T-helper 2 cell treated with Interferon-gamma antibody and Interleukin-4, amounts not matched to agents 100 ng/mL and 5 ng/mL, for 36 hours (primary cell): ENCODE measurements around the gene PAX1. TPM values are rescaled to one million over a fixed set of nuclear protein-coding genes. Genes with fewer than 3 reads are reported as not detected.

Experiments used
- intact Hi-C: fragments of 100-400 bp; cut with micrococcal nuclease; formaldehyde crosslinking; loops from one replicate; pipeline ENCODE4 v1.15.1; 2023
- total RNA-seq: library from RNA; stranded (reverse); gene quantifications from 2 replicates; pipeline ENCODE4 v1.2.3, GENCODE V29; 2022

The PAX1 gene
- total RNA-seq, 1 donor from 2014 or later: not detected

DNA sequence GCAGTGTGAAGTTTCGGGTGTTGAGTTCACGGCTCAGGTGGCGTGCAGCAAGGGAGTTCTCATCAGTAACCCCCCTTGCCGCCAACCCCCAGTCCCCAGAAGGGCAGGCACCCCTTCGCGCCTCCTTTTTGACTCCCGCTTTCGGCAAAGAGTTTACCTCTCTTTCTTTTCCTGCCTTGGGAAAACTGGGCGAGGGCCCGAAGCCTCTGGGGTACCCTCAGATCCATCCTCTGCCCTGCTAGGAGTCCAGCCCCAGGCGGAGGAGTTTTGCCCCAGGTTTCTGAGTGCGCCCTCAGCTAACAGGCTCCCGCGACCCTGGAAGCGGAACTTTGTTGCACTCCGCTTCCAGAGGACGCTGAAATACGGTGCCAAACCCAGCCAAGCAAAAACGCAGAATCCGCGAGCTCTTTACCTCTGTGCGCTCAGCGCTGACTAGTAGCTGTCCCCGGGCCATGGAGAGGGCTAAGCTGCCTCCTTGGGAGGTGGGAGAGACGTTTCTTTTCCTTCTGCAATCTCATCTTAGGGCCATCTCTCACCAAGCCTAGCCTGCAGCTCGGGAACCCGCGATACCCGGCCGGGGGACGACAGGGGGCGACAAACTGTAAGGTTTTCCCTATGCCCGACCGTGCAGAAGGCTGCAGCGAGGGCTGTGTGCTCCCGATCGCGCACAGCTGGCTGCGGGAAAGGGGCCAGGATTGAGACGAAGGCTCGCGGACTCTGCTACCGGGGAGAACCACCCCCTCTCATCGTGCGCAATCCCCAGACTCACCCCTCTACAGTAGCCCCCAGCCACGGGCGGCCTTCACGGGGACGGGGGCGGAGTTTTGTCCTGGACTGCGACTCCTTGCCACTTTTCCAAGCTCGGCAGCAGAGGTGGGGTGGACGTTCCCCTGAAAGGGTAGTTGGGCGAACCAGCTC lies 2.7 kb upstream of the PAX1 start:
- intact Hi-C loops: loop anchor here (2.0 to 5.0 kb wide), 4 partner anchors 190 to 1336 kb away; partner anchors contain the start of genes FOXA2 and INSM1

DNA sequence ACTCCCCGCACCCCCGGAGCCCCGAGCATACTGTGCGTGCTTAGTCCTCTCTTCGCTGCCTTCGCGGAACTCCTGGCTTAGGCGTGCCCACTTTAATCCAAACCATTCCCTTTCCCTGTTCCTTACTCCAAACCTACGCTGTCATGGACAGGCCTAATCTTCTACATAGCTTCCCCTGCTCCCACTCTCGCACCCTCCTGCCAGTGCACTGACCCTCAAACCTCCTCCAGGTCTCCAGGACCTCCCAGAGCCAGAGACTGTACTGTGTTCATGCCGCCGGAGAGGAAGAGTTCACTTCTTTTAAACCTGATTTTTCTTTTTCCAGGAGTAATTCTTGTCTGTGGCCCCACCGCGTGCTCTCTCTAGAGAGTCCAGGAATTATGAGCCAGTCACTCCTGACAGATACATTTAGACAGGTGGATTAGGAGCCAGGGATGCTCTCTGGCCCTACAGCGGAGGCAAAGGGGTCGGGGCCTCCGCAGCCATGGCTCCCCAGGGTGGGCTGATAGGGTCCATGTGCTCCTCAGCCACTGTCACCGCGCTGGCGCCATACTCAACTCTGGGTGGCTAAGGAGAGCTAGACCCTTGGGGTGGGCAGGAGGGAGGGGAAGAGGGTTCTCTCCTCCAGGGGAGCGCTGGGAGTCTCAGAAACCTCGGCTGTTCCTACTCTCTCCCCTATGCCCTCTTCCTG lies 1.6 kb upstream of the PAX1 start:
- intact Hi-C loops: loop anchor here (2.0 to 5.0 kb wide), 4 partner anchors 191 to 1337 kb away; partner anchors contain the start of genes FOXA2 and INSM1

DNA sequence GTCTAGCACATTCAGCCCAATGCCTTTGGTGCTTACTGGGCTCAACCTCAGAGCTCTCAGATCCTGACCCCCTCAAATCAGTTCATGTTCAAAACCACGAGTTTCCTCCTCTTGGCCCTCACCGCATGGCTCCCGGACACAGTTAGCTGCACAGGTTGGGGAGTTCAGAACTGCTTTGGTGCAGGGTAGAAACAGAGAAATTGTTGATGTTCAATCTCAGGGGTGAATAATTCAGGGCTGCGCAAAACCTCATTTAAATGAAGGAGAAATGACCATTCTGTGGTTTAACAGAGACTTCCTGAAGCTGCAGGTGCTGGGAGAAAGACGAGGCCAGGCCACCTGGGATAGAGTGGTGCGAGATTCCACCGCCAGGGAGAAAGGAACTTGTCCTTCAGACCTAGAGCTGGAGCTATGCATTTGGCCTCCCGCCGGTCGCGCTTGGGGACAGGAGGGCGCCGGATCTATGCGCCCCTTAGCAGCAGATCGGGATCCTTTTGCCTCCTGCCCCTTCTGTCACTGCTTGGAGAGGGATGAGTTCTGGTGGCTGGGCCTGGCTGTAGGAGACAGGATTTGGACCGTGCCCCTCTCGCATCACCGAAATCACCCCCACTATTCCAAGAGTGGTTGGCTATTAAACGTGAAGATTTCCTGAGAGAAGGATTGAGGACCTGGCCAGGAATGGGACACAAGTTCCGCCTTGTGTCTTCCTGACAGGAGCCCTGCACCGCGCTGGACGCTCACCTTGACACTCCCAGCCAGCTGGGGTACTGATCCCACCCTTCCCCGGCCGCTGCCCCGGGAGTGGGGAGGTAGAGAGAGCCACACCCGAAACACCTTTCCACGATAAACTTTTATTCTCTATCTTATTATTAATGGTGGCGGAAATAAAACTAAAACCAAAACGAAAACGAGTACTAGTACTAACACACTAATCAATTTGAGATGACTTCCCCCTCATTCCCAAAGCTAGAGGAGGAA lies 767 bp upstream of the PAX1 start:
- intact Hi-C loops: loop anchor here (5.0 kb wide), 3 partner anchors 353 to 1337 kb away; partner anchors contain the start of genes FOXA2 and INSM1

DNA sequence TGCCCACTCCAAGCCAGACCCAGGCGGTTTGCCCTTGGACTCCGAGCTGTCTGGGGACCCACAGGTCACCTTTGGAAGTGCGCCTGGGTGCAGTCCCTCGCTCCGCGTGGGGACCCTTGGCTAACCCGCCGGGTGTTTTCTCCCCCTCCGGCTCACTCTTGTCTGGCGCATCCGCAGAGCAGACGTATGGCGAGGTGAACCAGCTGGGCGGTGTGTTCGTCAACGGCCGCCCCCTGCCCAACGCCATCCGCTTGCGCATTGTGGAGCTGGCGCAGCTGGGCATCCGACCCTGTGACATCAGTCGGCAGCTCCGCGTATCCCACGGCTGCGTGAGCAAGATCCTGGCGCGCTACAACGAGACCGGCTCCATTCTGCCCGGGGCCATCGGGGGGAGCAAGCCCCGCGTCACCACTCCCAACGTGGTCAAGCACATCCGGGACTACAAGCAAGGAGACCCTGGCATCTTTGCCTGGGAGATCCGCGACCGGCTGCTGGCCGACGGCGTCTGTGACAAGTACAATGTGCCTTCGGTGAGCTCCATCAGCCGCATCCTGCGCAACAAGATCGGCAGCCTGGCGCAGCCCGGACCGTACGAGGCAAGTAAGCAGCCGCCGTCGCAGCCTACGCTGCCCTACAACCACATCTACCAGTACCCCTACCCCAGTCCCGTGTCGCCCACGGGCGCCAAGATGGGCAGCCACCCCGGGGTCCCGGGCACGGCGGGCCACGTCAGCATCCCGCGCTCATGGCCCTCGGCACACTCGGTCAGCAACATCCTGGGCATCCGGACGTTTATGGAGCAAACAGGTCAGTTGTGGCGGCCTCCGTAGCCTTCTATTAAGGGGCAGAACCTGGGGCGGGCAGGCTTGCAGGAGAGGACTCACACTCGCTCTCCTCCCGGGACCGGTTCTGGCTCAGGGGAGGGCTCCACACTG lies 1.1 kb downstream of the PAX1 start:
- intact Hi-C loops: no loop called here

DNA sequence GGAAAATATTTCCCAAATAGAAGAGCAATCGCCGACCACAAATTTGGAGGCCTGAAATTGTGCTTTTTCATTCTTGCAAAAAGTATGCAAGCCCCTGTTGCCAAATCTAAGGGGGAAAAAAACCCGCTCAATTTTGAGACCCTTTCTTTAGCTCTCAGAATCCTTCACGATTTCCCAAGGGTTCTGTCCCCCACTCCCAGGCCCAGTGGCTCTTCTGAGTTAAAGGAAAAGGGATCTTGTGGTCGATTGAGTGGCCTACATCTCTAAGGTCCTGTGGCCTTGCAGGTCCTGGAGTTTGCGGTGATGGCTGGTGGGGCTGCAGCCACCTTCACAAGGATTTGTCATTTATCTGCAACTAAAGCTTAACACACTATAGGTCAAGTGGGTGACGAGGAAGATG lies 1.8 kb downstream of the PAX1 start:
- intact Hi-C loops: no loop called here

DNA sequence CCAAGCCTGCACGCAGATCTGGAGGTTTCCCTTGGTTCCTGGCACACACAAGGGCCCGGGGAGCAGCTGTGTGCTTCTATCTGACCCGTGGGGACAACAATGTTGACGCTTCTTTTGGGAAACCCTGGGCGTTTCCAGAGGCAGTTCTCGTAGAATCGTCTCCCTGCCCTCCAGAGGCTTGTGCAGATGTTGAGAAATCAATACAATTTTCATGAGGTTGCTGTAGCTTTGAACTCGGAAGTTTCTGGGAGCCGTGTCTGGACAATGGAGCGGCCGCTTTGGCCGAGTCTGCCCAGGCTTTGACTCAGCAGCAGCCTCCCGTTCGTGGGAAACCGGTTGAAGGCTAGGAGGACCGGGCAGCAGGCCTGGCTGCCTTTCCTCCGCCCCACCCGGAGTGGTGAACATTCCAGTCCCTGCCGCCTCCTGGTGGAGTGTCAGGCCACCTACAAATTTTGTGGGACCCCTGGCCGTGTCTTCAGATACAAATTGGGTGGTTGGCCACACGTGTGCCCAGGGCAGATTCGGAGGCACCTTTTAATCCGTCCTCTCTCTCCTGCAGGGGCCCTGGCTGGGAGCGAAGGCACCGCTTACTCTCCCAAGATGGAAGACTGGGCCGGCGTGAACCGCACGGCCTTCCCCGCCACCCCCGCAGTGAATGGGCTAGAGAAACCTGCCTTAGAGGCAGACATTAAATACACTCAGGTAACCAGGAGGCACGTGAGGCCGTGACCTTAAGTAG lies 2.7 kb downstream of the PAX1 start:
- intact Hi-C loops: no loop called here

DNA sequence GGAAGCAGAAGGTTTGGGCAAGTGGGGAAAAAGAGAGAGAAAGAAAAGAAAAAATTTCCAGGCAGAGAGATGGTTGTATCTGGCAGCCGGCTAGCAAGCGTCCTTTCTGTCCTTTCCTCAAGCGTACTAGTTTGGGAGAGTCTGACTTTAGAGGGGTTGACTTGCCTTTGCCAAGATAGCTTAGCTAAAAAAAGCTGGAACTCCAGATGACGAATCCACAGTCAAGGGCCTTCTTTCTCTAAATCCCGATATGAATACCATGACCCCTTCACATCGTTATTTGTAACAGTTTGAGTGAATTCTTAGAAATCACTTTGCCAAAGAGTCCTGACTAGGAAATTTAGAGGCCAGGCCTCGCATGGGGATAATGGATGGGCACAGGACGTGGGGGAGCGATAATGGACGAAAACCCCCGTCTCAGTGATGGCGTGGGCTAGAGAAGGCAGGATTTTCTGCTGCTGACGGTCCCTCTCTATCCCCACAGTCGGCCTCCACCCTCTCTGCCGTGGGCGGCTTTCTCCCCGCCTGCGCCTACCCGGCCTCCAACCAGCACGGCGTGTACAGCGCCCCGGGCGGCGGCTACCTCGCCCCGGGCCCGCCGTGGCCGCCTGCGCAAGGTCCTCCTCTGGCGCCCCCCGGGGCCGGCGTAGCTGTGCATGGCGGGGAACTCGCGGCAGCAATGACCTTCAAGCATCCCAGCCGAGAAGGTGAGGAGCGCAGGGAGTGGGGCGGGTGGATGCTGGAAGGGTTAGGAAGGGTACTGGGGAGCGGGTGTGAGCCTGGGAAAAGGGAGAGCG lies 3.5 kb downstream of the PAX1 start:
- intact Hi-C loops: no loop called here

DNA sequence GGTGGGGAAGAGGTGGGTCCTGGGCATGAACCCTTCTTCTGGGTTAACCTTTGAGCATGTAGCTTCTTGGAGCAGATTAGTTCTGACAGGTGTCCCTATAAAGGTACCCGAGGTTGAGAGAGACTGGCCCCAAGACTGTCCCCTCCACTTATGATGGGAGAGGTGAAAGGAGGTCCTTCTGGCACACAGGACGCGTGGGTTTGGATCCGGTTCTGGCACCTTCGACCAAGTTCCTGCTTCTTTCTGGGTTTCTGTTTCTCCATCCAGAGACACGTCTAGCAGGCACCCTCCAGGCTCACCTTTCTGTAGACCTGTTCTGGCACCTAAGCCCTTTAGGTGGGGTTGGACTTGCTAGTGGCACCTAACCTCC lies 4.1 kb downstream of the PAX1 start:
- intact Hi-C loops: no loop called here

DNA sequence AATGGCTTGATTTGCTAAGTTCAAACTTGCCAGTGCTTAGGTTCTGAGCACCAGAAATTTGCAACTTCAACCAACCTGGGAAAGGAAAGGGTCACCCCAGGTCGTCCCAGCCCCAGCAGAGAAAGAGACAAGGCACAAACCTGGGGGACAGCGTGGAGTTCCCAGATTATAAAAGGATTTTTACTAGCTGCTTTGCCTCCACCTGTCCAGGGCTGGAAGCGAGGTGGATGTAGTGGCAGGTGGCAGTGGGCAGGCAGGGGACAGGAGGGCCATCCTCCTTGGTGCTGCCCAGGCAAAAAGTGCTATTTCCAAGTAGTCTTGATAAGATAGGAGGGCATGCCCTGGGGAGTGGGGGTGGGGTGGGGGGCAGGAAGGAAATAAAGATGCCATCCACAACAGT lies 4.9 kb downstream of the PAX1 start:
- intact Hi-C loops: loop anchor here (5.0 kb wide), 1 partner anchor 313 kb away; the partner anchor contains the start of gene NKX2-4

DNA sequence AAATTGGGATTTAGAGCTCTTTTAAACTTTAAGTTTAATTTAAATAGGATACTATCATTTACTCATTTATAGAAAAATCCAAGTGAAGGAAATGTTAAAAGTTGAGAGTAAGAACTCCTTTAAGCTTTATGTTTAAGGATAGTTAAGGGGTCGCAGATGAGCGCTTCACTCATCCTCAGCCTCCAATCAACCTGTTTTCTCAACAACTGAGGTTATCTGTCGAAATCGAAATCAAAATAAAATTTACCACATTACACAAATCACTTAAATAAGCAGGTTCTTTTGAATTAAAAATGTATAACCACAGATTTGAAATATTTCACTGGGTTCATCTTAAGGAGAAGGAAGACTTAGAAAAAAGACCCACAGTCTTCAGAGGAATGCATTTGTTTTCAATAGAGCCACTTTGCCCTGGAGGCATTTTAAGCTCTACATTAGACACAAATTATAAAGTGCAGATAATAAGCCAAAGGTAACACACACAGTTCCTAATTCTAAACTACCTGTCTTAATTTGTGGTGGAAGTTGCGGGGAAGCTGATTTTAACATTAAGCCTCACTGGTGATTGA lies 5.5 kb downstream of the PAX1 start:
- intact Hi-C loops: loop anchor here (5.0 kb wide), 1 partner anchor 314 kb away; the partner anchor contains the start of gene NKX2-4

DNA sequence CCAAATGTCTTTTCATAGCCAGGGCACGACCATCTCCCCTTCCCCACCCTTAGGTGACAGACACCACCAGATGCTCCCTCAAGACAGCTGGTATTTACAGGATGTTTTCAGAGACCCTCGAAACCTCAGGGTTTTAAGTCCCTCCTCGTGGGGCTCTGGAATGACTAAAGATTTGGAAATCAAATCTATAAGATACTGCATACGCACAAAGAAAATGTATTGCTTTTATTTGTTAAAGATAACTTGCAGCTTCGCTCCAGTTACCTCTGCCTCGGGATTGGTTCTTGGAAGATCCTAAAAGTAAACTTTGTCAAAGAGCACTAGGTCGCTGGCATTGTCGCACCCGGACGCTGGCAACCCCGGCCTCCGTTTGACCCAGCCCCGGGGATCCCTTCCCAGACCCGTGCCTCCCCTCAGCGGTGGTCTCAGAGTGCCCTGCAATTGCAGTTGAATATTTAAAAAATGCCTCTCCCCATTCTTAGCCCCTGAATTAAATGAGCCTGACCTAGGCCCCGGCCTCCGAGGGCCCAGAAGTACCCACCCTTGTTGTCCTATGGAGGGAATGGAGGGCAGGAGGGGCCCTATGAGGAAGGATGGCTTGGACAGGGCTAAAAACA lies 7.1 kb downstream of the PAX1 start:
- intact Hi-C loops: loop anchor here (5.0 kb wide), 1 partner anchor 315 kb away; the partner anchor contains the start of gene NKX2-4

DNA sequence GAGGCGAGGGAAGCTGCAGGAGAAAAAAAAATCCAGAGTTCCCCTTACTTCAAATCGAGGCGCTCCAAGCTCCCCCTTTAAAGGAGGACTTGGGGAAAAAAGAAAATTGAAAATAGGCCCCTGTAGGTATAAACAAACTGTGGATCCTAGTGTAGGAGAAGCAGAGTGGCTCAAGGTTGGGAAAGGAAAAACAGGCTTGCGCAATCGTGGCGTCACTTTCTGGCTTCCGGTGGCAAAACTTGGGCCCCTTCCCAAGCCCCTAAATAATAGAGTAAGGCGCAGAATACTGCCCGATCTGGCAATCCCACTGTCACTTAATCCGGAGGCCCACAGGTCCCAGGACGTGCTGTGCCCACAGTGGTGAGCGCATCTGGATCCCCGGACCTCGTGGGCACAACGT lies 8.0 kb downstream of the PAX1 start:
- intact Hi-C loops: loop anchor here (5.0 kb wide), 1 partner anchor 316 kb away; the partner anchor contains the start of gene NKX2-4

DNA sequence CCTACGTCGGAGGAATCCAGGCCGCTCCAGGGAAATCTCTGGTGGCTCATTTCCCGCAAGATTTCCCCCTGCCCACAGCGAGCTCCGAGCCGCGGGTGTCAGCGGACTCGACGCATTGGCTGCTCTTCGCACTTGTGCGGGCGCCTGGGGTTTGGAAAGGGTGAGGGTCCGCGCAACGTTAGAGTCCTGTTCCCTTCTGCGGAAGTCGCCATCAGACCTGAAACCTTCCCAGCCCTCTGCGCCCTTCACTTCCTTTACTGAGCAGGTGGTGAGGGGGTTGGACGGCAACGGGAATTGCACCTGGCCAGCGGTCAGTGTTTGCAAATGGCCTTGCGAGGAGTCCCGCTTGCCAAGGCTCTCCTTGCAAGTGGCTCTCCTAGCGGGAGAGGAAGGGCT lies 8.4 kb downstream of the PAX1 start:
- intact Hi-C loops: loop anchor here (5.0 kb wide), 1 partner anchor 317 kb away; the partner anchor contains the start of gene NKX2-4

DNA sequence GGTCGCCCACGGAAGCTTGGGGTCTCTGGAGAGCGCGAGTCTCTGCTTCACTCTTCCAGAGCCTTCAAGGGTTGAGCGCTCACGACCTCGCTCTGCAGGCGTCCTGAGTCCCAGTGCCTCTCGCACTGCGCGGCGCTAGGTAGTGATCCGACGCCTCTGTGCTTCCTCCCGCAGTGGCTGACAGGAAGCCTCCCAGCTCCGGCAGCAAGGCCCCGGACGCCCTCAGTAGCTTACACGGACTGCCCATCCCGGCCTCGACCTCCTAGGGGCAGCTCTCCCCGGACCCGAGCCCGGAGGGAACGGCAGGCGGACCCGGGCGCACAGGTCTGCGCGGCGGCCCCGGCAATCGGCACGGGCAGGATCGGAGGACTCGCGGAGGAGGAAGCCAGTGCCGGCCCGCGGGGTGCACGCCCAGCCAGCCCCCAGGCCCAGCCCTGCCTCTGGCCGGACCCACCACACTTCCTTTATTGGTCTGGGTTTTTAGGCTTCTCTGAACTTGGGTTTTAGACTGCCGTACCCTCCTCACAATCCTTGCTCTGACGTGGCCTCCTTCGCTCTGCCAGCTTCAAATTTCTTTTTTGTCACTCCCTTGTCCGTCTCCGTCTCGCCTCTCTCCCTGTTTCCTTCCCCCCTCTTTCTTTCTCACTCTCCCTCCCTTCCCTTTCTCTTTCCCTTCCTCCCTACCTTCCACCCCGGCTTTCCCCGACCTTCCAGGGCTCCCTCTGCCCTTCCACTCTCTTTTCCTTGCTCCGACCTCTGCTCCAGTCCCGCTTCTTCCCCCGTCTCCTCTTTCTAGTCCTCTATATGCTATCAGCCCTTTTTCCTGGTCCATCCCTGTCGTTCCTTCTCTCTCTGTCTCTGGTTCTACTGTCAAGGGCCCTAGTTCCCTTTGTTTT lies 9.1 kb downstream of the PAX1 start:
- intact Hi-C loops: loop anchor here (5.0 kb wide), 1 partner anchor 317 kb away; the partner anchor contains the start of gene NKX2-4

DNA sequence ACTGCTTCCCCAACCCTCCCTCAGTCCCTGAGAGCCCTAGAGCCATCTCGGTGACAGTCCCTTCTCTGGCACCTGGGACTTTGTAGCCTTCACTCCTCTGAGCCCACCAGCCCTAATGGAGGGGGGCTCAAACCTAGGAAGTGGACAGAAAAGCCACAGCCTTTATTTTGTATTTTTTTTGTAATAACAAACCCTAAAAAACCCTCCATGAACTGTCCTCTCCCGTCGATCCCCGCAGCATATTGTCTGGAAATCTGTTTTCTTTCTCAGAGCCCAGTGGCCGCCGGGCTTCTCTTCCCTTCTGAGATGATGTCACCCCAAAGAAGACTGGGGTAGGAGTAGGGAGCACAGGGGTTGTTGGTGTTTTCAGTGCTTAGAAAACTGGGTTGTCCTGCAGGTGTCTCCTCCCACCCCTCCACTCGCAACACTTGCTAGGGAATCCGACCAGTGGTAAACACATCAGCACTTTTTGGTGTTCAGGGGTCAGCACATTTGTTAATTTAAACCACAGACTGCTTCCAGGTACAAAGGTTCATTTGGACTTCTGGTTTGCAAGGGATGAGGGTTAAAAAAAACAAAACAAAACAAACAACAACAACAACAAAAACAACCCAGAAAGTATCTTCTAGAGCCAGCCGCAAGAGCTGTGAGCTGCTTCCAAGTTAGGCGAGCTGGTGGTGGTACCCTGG lies 9.9 kb downstream of the PAX1 start:
- intact Hi-C loops: no loop called here
